Liver (tissue), 9 donors: ENCODE data around the gene SLC16A2. TPM values are rescaled to one million over a fixed set of nuclear protein-coding genes. Genes with fewer than 3 reads are reported as not detected.

Source experiments
- DNase-seq: peaks from one replicate; pipeline ENCODE4 v3.0.0-alpha.2; 2017; ENCODE audit warnings: low spot score
- H3K27ac ChIP-seq, 2 donors: one replicate each; pipeline ENCODE4 v1.7.0; 2013; ENCODE audit warnings: inconsistent platforms in 2 of 2, low read length in 2 of 2, control low read depth in 1 of 2, low read depth in 1 of 2, mild to moderate bottlenecking in 1 of 2
- H3K27me3 ChIP-seq, 4 donors: one replicate each; pipeline versions ENCODE4 v1.6.1 to v1.7.0; 2013; ENCODE audit warnings: low read length in 3 of 4, inconsistent platforms in 1 of 4, mild to moderate bottlenecking in 1 of 4, moderate library complexity in 1 of 4; ENCODE audit not compliant: control insufficient read depth in 4 of 4, insufficient read depth in 4 of 4
- H3K36me3 ChIP-seq, 4 donors: one replicate each; pipeline versions ENCODE4 v1.6.1 to v1.7.0; 2013; ENCODE audit warnings: low read length in 3 of 4, mild to moderate bottlenecking in 3 of 4, low read depth in 1 of 4, moderate library complexity in 1 of 4; ENCODE audit not compliant: control insufficient read depth in 4 of 4, insufficient read depth in 3 of 4
- H3K4me1 ChIP-seq, 4 donors: one replicate each; pipeline versions ENCODE4 v1.6.1 to v1.7.0; 2013; ENCODE audit warnings: low read length in 3 of 4, mild to moderate bottlenecking in 3 of 4, moderate library complexity in 1 of 4; ENCODE audit not compliant: control insufficient read depth in 4 of 4, insufficient read depth in 4 of 4
- H3K4me3 ChIP-seq, 3 donors: one replicate each; pipeline versions ENCODE4 v1.6.1 to v1.7.0; 2013; ENCODE audit warnings: low read length in 3 of 3, control low read depth in 1 of 3, low read depth in 1 of 3, mild to moderate bottlenecking in 1 of 3
- H3K9ac ChIP-seq, 2 donors: one replicate each; pipeline ENCODE4 v1.7.0; 2013; ENCODE audit warnings: low read length in 2 of 2, mild to moderate bottlenecking in 2 of 2, moderate library complexity in 2 of 2, control low read depth in 1 of 2, low read depth in 1 of 2
- H3K9me3 ChIP-seq, 4 donors: one replicate each; pipeline versions ENCODE4 v1.6.1 to v1.7.0; 2013; ENCODE audit warnings: low read length in 3 of 4; ENCODE audit not compliant: control insufficient read depth in 4 of 4
- EGR1 ChIP-seq, 2 donors: IDR thresholded peaks; 2 replicates each; pipeline ENCODE4 v1.6.1; 2016 to 2018; ENCODE audit warnings: antibody characterized with exemption in 2 of 2, low read depth in 2 of 2
- FOXA1 ChIP-seq: IDR thresholded peaks from 2 replicates; pipeline ENCODE4 v1.6.1; 2016; ENCODE audit warnings: antibody characterized with exemption
- FOXA2 ChIP-seq: IDR thresholded peaks from 2 replicates; pipeline ENCODE4 v1.6.1; 2016; ENCODE audit warnings: antibody characterized with exemption
- GABPA ChIP-seq, 2 donors: IDR thresholded peaks in 1 of 2; conservative IDR thresholded peaks in 1 of 2; 2 replicates each; pipeline ENCODE4 v1.6.1; 2016; ENCODE audit warnings: antibody characterized with exemption in 2 of 2, mild to moderate bottlenecking in 1 of 2, moderate library complexity in 1 of 2
- HNF4A ChIP-seq, 2 donors: conservative IDR thresholded peaks; 2 replicates each; pipeline ENCODE4 v1.6.1; 2016; ENCODE audit warnings: antibody characterized with exemption in 2 of 2, mild to moderate bottlenecking in 2 of 2
- HNF4G ChIP-seq: IDR thresholded peaks from 2 replicates; pipeline ENCODE4 v1.6.1; 2016; ENCODE audit warnings: antibody characterized with exemption
- JUND ChIP-seq, 2 donors: IDR thresholded peaks; 2 replicates each; pipeline ENCODE4 v1.6.1; 2016; ENCODE audit warnings: antibody characterized with exemption in 2 of 2
- NR2F2 ChIP-seq: IDR thresholded peaks from 2 replicates; pipeline ENCODE4 v1.6.1; 2016; ENCODE audit warnings: antibody characterized with exemption
- RAD21 ChIP-seq, 2 donors: IDR thresholded peaks; 2 replicates each; pipeline ENCODE4 v1.6.1; 2016; ENCODE audit warnings: antibody characterized with exemption in 2 of 2, mild to moderate bottlenecking in 2 of 2
- RXRA ChIP-seq, 2 donors: IDR thresholded peaks; 2 replicates each; pipeline ENCODE4 v1.6.1; 2017 to 2018; ENCODE audit warnings: antibody characterized with exemption in 2 of 2, mild to moderate bottlenecking in 1 of 2
- SP1 ChIP-seq: IDR thresholded peaks from 2 replicates; pipeline ENCODE4 v1.6.1; 2018; ENCODE audit warnings: antibody characterized with exemption, mild to moderate bottlenecking
- TAF1 ChIP-seq: conservative IDR thresholded peaks from 2 replicates; pipeline ENCODE4 v1.6.1; 2016; ENCODE audit warnings: antibody characterized with exemption, mild to moderate bottlenecking
- YY1 ChIP-seq: IDR thresholded peaks from 2 replicates; pipeline ENCODE4 v1.6.1; 2016; ENCODE audit warnings: antibody characterized with exemption, mild to moderate bottlenecking
- whole genome bisulfite sequencing: extraction: QIAGEN DNeasy Blood & Tissue Kit; methylation state at CpG from one replicate; pipeline ENCODE4 v1.1.7; 2013; 5-methylcytosine and 5-hydroxymethylcytosine counted together
- polyA plus RNA-seq, 2 donors: library from polyadenylated mRNA; stranded (reverse) in 1 of 2; unstranded in 1 of 2; fragments of 200-250 nt in 1 of 2; fragments of >200 nt in 1 of 2; fragmentation: Nextera tagmentation in 1 of 2; extraction: Ambion mirVana in 1 of 2; gene quantifications; one replicate each; pipeline versions ENCODE4 v1.2.1 to v1.2.3, GENCODE V29; 2013 to 2015
- total RNA-seq, 2 donors: library from RNA; depleted of rRNA; stranded (reverse); fragments of >200 nt; gene quantifications; one replicate each; pipeline ENCODE4 v1.2.3, GENCODE V29; 2014
- TF ChIP-seq, protein P1 (sequence below): fragments of 150-350 bp; IDR thresholded peaks from 2 replicates; pipeline ENCODE4 v1.5.1; 2017; ENCODE audit warnings: improper control_type of control experiment, low read depth, low read length; ENCODE audit not compliant: missing input control
- TF ChIP-seq, protein P2 (sequence below): IDR thresholded peaks from 2 replicates; pipeline ENCODE4 v1.6.1; 2016; ENCODE audit warnings: antibody characterized with exemption
- TF ChIP-seq, protein P3 (sequence below): IDR thresholded peaks from 2 replicates; pipeline ENCODE4 v1.6.1; 2016; ENCODE audit warnings: antibody characterized with exemption, mild to moderate bottlenecking
- TF ChIP-seq, protein P4 (sequence below): IDR thresholded peaks from 2 replicates; pipeline ENCODE4 v1.6.1; 2016; ENCODE audit warnings: antibody characterized with exemption
- donor health status: healthy.
- donor health status: healthy.
- donor health status: healthy.
- donor health status: healthy.
- donor health status: healthy.

The SLC16A2 gene
- total and polyA plus RNA-seq, 4 donors, result 10.0 to 32.7 (median 21.9) TPM

DNA sequence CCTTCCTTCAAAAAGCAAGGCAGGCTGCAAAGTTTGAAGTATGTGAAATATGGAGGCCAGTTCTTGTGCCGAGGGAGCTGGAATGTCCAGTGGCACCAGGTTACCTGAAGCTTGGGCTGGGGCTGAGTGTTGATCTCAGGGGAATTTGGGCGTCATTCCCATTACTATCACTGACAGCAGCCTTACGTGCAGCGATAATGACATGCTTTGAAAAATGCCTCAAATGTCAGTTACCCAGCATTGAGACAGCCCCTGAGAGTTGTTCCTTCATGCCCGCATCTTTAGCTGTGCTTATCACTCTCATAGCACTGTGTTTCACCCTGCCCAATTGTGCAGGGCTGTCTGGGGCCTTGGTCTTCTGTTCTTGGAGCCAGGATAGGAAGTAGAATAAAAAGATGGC, 27.4 kb downstream of the SLC16A2 start:
- DNase-seq, result no peak
- H3K4me3 ChIP-seq, result no peak overlapping the region
- TF ChIP-seq RAD21 (IDR thresholded peaks at IDR 0.05), result no peak
- TF ChIP-seq FOXA2, result no peak
- TF ChIP-seq, protein P1, sequence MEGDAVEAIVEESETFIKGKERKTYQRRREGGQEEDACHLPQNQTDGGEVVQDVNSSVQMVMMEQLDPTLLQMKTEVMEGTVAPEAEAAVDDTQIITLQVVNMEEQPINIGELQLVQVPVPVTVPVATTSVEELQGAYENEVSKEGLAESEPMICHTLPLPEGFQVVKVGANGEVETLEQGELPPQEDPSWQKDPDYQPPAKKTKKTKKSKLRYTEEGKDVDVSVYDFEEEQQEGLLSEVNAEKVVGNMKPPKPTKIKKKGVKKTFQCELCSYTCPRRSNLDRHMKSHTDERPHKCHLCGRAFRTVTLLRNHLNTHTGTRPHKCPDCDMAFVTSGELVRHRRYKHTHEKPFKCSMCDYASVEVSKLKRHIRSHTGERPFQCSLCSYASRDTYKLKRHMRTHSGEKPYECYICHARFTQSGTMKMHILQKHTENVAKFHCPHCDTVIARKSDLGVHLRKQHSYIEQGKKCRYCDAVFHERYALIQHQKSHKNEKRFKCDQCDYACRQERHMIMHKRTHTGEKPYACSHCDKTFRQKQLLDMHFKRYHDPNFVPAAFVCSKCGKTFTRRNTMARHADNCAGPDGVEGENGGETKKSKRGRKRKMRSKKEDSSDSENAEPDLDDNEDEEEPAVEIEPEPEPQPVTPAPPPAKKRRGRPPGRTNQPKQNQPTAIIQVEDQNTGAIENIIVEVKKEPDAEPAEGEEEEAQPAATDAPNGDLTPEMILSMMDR, result no peak
- TF ChIP-seq RXRA (IDR thresholded peaks at IDR 0.05), result no peak
- TF ChIP-seq, protein P2, sequence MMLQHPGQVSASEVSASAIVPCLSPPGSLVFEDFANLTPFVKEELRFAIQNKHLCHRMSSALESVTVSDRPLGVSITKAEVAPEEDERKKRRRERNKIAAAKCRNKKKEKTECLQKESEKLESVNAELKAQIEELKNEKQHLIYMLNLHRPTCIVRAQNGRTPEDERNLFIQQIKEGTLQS, result no peak
- no peak for TF ChIP-seq TAF1
- no peak for TF ChIP-seq NR2F2
- no peak for TF ChIP-seq JUND (IDR thresholded peaks at IDR 0.05)
- no peak for TF ChIP-seq FOXA1
- TF ChIP-seq, protein P3, sequence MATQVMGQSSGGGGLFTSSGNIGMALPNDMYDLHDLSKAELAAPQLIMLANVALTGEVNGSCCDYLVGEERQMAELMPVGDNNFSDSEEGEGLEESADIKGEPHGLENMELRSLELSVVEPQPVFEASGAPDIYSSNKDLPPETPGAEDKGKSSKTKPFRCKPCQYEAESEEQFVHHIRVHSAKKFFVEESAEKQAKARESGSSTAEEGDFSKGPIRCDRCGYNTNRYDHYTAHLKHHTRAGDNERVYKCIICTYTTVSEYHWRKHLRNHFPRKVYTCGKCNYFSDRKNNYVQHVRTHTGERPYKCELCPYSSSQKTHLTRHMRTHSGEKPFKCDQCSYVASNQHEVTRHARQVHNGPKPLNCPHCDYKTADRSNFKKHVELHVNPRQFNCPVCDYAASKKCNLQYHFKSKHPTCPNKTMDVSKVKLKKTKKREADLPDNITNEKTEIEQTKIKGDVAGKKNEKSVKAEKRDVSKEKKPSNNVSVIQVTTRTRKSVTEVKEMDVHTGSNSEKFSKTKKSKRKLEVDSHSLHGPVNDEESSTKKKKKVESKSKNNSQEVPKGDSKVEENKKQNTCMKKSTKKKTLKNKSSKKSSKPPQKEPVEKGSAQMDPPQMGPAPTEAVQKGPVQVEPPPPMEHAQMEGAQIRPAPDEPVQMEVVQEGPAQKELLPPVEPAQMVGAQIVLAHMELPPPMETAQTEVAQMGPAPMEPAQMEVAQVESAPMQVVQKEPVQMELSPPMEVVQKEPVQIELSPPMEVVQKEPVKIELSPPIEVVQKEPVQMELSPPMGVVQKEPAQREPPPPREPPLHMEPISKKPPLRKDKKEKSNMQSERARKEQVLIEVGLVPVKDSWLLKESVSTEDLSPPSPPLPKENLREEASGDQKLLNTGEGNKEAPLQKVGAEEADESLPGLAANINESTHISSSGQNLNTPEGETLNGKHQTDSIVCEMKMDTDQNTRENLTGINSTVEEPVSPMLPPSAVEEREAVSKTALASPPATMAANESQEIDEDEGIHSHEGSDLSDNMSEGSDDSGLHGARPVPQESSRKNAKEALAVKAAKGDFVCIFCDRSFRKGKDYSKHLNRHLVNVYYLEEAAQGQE, result no peak
- no peak for TF ChIP-seq YY1
- TF ChIP-seq EGR1 (IDR thresholded peaks at IDR 0.05; ENCODE audit: low read depth in 2 of 2), result no peak
- no peak for TF ChIP-seq GABPA (IDR thresholded peaks at IDR 0.05 in 1 of 2, conservative IDR thresholded peaks at IDR 0.05 in 1 of 2)
- TF ChIP-seq HNF4A (conservative IDR thresholded peaks at IDR 0.05), result no peak
- TF ChIP-seq, protein P4, sequence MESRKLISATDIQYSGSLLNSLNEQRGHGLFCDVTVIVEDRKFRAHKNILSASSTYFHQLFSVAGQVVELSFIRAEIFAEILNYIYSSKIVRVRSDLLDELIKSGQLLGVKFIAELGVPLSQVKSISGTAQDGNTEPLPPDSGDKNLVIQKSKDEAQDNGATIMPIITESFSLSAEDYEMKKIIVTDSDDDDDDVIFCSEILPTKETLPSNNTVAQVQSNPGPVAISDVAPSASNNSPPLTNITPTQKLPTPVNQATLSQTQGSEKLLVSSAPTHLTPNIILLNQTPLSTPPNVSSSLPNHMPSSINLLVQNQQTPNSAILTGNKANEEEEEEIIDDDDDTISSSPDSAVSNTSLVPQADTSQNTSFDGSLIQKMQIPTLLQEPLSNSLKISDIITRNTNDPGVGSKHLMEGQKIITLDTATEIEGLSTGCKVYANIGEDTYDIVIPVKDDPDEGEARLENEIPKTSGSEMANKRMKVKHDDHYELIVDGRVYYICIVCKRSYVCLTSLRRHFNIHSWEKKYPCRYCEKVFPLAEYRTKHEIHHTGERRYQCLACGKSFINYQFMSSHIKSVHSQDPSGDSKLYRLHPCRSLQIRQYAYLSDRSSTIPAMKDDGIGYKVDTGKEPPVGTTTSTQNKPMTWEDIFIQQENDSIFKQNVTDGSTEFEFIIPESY, result no peak
- no peak for TF ChIP-seq SP1
- peaks cover 0 to 5% (median 2%) of the 10 kb centered on the region in 4 donors for H3K4me1 ChIP-seq
- no peak overlapping the region for H3K27ac ChIP-seq
- no peaks in the 10 kb centered on the region for H3K9me3 ChIP-seq
- H3K27me3 ChIP-seq, result no peaks in the 10 kb centered on the region
- no peak overlapping the region for H3K9ac ChIP-seq
- 98% methylated on average over 5 of the region's 5 CpGs for WGBS
- H3K36me3 ChIP-seq, result no peaks in the 10 kb centered on the region

DNA sequence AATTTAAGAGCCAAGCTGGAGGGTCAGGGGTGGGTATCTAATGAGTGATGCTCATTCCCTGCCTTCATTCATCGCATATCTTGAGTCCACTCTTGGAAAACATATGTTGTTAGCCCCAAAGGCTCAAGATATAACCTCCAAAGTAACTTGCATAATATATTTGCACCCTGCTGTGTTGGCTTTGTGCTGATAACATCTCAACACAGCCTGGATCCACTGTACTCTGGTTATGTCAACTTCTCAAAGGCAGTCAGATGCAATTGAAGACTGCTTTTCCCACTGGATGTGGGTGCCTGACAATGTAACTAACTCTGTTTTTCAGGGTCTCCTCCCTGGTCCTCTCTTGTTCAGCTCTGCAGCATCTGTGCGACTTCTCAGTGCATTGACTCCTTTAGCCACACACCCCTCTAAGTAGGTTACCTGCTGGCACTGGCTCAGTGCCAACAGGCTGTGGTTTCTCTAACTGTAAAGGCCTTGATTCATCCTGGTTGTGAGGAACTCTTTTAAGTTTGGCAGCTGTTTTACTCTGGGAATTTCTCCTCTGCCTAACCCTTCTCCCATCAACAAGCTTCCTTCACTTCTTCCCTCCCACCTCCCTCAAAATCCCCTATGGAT, 28.1 kb downstream of the SLC16A2 start:
- Histone ChIP-seq H3K4me1 (peaks cover 0 to 5% (median 2%) of the 10 kb centered on the region in 4 donors), H3K9me3 (no peaks in the 10 kb centered on the region), H3K9ac (no peak overlapping the region), H3K36me3 (no peaks in the 10 kb centered on the region), H3K27me3 (no peaks in the 10 kb centered on the region), H3K4me3 (no peak overlapping the region), H3K27ac (no peak overlapping the region)
- 90% methylated on average over 2 of the region's 2 CpGs for WGBS
- DNase-seq, result no peak
- TF ChIP-seq TAF1 (no peak), HNF4G (no peak), FOXA1 (no peak)
- TF ChIP-seq, protein P4, result no peak
- TF ChIP-seq, protein P2, result no peak
